ENCODE results near the gene KRTAP23-1. TPM values are rescaled to one million over a fixed set of nuclear protein-coding genes. Genes with fewer than 3 reads are reported as not detected.

Gene KRTAP23-1
- polyA plus RNA-seq, 1 of the 3 experiments (the other 2 are of a cell fraction): not detected

- Histone ChIP-seq H3K4me2 (no peak overlapping the region), H3K27me3 (ENCODE audit: insufficient read depth) (no peaks in the 10 kb centered on the region), H3K9ac (no peak overlapping the region), H3K4me3 (ENCODE audit: low read depth in 2 of 2, low read length in 1 of 2) (no peak overlapping the region), H3K9me3 (no peaks in the 10 kb centered on the region), H3K4me1 (ENCODE audit: control insufficient read depth in 1 of 2, insufficient read depth in 2 of 2, low read depth in 1 of 2, low read length in 1 of 2) (no peaks in the 10 kb centered on the region), H3K79me2 (ENCODE audit: insufficient read depth) (no peaks in the 10 kb centered on the region), H4K20me1 (ENCODE audit: insufficient read depth) (no peaks in the 10 kb centered on the region), H3K27ac (ENCODE audit: low read depth in 2 of 2, low read length in 1 of 2) (no peak overlapping the region), H2AFZ (ENCODE audit: low read depth) (no peak overlapping the region), H3K9me2 (no peaks in the 10 kb centered on the region), H3F3A (replicated peaks; ENCODE audit: insufficient read depth) (no peaks in the 10 kb centered on the region), H3K36me3 (replicated peaks in 1 of 2; ENCODE audit: control insufficient read depth in 1 of 2, insufficient read depth in 2 of 2, low read length in 1 of 2) (no peaks in the 10 kb centered on the region)
- CTCF ChIA-PET: interaction anchor here (0.7 kb wide), 1 partner anchor 65 kb away, joined by 3 read pairs; no protein-coding TSS in a partner anchor
- WGBS (ENCODE audit: low lambda C conversion rate): 4% methylated on average over 3 of the region's 3 CpGs
- TF ChIP-seq YY1 (IDR thresholded peaks at IDR 0.05; ENCODE audit: low read depth) (no peak), EZH2phosphoT487 (IDR thresholded peaks at IDR 0.05; ENCODE audit: borderline replicate concordance, low read depth) (no peak), RXRA (IDR thresholded peaks at IDR 0.05; ENCODE audit: borderline replicate concordance, low read depth) (no peak), GATA2 (CRISPR knock-in tag; IDR thresholded peaks at IDR 0.05) (no peak), NRF1 (IDR thresholded peaks at IDR 0.05; ENCODE audit: low read depth, low read length) (no peak)
- DNase-seq: no peak
- POLR2A ChIA-PET: no interaction called here
Observed at GRCh38 chr21:30333736-30334135, 14.7 kb downstream of the KRTAP23-1 start.

GRCh38 chr21:30332681-30333080, 15.7 kb downstream of the KRTAP23-1 start:
- Histone ChIP-seq H3K4me2 (no peak overlapping the region), H3K9me3 (no peaks in the 10 kb centered on the region), H3K36me3 (replicated peaks in 1 of 2; ENCODE audit: control insufficient read depth in 1 of 2, insufficient read depth in 2 of 2, low read length in 1 of 2) (no peaks in the 10 kb centered on the region), H3K79me2 (ENCODE audit: insufficient read depth) (no peaks in the 10 kb centered on the region), H4K20me1 (ENCODE audit: insufficient read depth) (no peaks in the 10 kb centered on the region), H3K27me3 (ENCODE audit: insufficient read depth) (no peaks in the 10 kb centered on the region), H3F3A (replicated peaks; ENCODE audit: insufficient read depth) (no peaks in the 10 kb centered on the region), H3K4me1 (ENCODE audit: control insufficient read depth in 1 of 2, insufficient read depth in 2 of 2, low read depth in 1 of 2, low read length in 1 of 2) (no peaks in the 10 kb centered on the region), H3K27ac (ENCODE audit: low read depth in 2 of 2, low read length in 1 of 2) (no peak overlapping the region), H2AFZ (ENCODE audit: low read depth) (no peak overlapping the region), H3K4me3 (ENCODE audit: low read depth in 2 of 2, low read length in 1 of 2) (no peak overlapping the region), H3K9ac (no peak overlapping the region), H3K9me2 (no peaks in the 10 kb centered on the region)
- CTCF ChIA-PET: interaction anchor here (1.6 kb wide), 1 partner anchor 9 kb away, joined by 9 read pairs; no protein-coding TSS in a partner anchor
- DNase-seq: no peak
- WGBS (ENCODE audit: low lambda C conversion rate): 0% methylated on average over 2 of the region's 2 CpGs
- TF ChIP-seq RXRA (IDR thresholded peaks at IDR 0.05; ENCODE audit: borderline replicate concordance, low read depth) (no peak), TCF12 (IDR thresholded peaks at IDR 0.05) (no peak), ELF1 (IDR thresholded peaks at IDR 0.05) (no peak), TEAD4 (IDR thresholded peaks at IDR 0.05; ENCODE audit: borderline replicate concordance, insufficient read depth) (no peak), MXI1 (IDR thresholded peaks at IDR 0.05; ENCODE audit: low read depth, low read length) (no peak), GATA2 (CRISPR knock-in tag; IDR thresholded peaks at IDR 0.05) (no peak), RCOR1 (IDR thresholded peaks at IDR 0.05; ENCODE audit: low read length) (no peak)
- POLR2A ChIA-PET: no interaction called here

GRCh38 chr21:30329203-30329875, 19.1 kb downstream of the KRTAP23-1 start:
- H3K4me3 ChIP-seq (ENCODE audit: low read depth in 2 of 2, low read length in 1 of 2): no peak overlapping the region
- WGBS (ENCODE audit: low lambda C conversion rate): 0% methylated on average over 4 of the region's 4 CpGs
- H3K9ac ChIP-seq: no peak overlapping the region
- ChIA-PET CTCF (interaction anchor here (1.1 kb wide), 1 partner anchor 12 kb away, joined by 7 read pairs; no protein-coding TSS in a partner anchor), POLR2A (no interaction called here)
- H3K4me1 ChIP-seq (ENCODE audit: control insufficient read depth in 1 of 2, insufficient read depth in 2 of 2, low read depth in 1 of 2, low read length in 1 of 2): no peaks in the 10 kb centered on the region
- DNase-seq: no peak
- H3K9me3 ChIP-seq: no peaks in the 10 kb centered on the region
- no peak overlapping the region for H3K4me2 ChIP-seq
- H2AFZ ChIP-seq (ENCODE audit: low read depth): no peak overlapping the region
- TF ChIP-seq MXI1 (IDR thresholded peaks at IDR 0.05; ENCODE audit: low read depth, low read length): no peak
- no peak for TF ChIP-seq EZH2phosphoT487 (IDR thresholded peaks at IDR 0.05; ENCODE audit: borderline replicate concordance, low read depth)
- no peak for TF ChIP-seq MEF2A (IDR thresholded peaks at IDR 0.05; ENCODE audit: borderline replicate concordance, low read depth)
- TF ChIP-seq ELF1 (IDR thresholded peaks at IDR 0.05): no peak
- TF ChIP-seq EP300 (IDR thresholded peaks at IDR 0.05; ENCODE audit: borderline replicate concordance in 1 of 2, low read depth in 1 of 2, low read length in 1 of 2): no peak
- TF ChIP-seq USF2 (IDR thresholded peaks at IDR 0.05; ENCODE audit: borderline replicate concordance, low read depth, low read length): no peak
- no peak for TF ChIP-seq RCOR1 (IDR thresholded peaks at IDR 0.05; ENCODE audit: low read length)
- no peak for TF ChIP-seq RAD21 (IDR thresholded peaks at IDR 0.05; ENCODE audit: low read length)
- no peak for TF ChIP-seq SIN3A (IDR thresholded peaks at IDR 0.05; ENCODE audit: borderline replicate concordance, low read depth, low read length)
- no peak for TF ChIP-seq ZBTB33 (IDR thresholded peaks at IDR 0.05; ENCODE audit: borderline replicate concordance, low read depth)
- H3K27me3 ChIP-seq (ENCODE audit: insufficient read depth): no peaks in the 10 kb centered on the region
- H3K79me2 ChIP-seq (ENCODE audit: insufficient read depth): no peaks in the 10 kb centered on the region
- H3F3A ChIP-seq (replicated peaks; ENCODE audit: insufficient read depth): no peaks in the 10 kb centered on the region
- H4K20me1 ChIP-seq (ENCODE audit: insufficient read depth): no peaks in the 10 kb centered on the region
- H3K27ac ChIP-seq (ENCODE audit: low read depth in 2 of 2, low read length in 1 of 2): no peak overlapping the region
- no peaks in the 10 kb centered on the region for H3K9me2 ChIP-seq
- H3K36me3 ChIP-seq (replicated peaks in 1 of 2; ENCODE audit: control insufficient read depth in 1 of 2, insufficient read depth in 2 of 2, low read length in 1 of 2): no peaks in the 10 kb centered on the region

All from SK-N-SH (cell line).